Measurements from ENCODE around the gene CCND1.

CCND1 gene

GRCh38 chr11:69682221-69682620 is 41.3 kb downstream of the CCND1 start:
- ATAC-seq (ENCODE audit: low read depth) (no peak), DNase-seq (ENCODE audit: low spot score) (no peak)
- TF ChIP-seq CTCF (IDR thresholded peaks at IDR 0.05; ENCODE audit: poor library complexity, severe bottlenecking): no peak

GRCh38 chr11:69682681-69683326 is 41.8 kb downstream of the CCND1 start:
- Histone ChIP-seq H3K27me3 (ENCODE audit: insufficient read depth, poor library complexity, severe bottlenecking) (no peaks in the 10 kb centered on the region), H3K36me3 (ENCODE audit: low read depth) (no peaks in the 10 kb centered on the region), H3K4me3 (ENCODE audit: severe bottlenecking) (no peak overlapping the region), H3K4me1 (ENCODE audit: insufficient read depth, poor library complexity, severe bottlenecking) (no peaks in the 10 kb centered on the region), H3K27ac (ENCODE audit: poor library complexity, severe bottlenecking) (no peak overlapping the region), H3K9me3 (ENCODE audit: severe bottlenecking) (no peaks in the 10 kb centered on the region)
- TF ChIP-seq CTCF (IDR thresholded peaks at IDR 0.05; ENCODE audit: poor library complexity, severe bottlenecking): no peak
- ATAC-seq (ENCODE audit: low read depth) (no peak), DNase-seq (ENCODE audit: low spot score) (no peak)

More at GRCh38 chr11:69682221-69682620, 41.3 kb downstream of the CCND1 start:
- no peaks in the 10 kb centered on the region for H3K27me3 ChIP-seq (ENCODE audit: insufficient read depth, poor library complexity, severe bottlenecking)
- H3K4me3 ChIP-seq (ENCODE audit: severe bottlenecking): no peak overlapping the region
- no peaks in the 10 kb centered on the region for H3K4me1 ChIP-seq (ENCODE audit: insufficient read depth, poor library complexity, severe bottlenecking)
- H3K9me3 ChIP-seq (ENCODE audit: severe bottlenecking): no peaks in the 10 kb centered on the region
- no peak overlapping the region for H3K27ac ChIP-seq (ENCODE audit: poor library complexity, severe bottlenecking)
- H3K36me3 ChIP-seq (ENCODE audit: low read depth): no peaks in the 10 kb centered on the region

GRCh38 chr11:69683764-69684333 is 42.9 kb downstream of the CCND1 start:
- ATAC-seq (ENCODE audit: low read depth) (peak; percentile 65), DNase-seq (ENCODE audit: low spot score) (no peak)
- peak; percentile 81 for TF ChIP-seq CTCF (IDR thresholded peaks at IDR 0.05; ENCODE audit: poor library complexity, severe bottlenecking)
- Histone ChIP-seq H3K27ac (ENCODE audit: poor library complexity, severe bottlenecking) (no peak overlapping the region), H3K4me1 (ENCODE audit: insufficient read depth, poor library complexity, severe bottlenecking) (peaks cover 7% of the 10 kb centered on the region), H3K9me3 (ENCODE audit: severe bottlenecking) (no peaks in the 10 kb centered on the region), H3K27me3 (ENCODE audit: insufficient read depth, poor library complexity, severe bottlenecking) (no peaks in the 10 kb centered on the region), H3K36me3 (ENCODE audit: low read depth) (no peaks in the 10 kb centered on the region), H3K4me3 (ENCODE audit: severe bottlenecking) (no peak overlapping the region)

GRCh38 chr11:69684651-69685050 is 43.7 kb downstream of the CCND1 start:
- Histone ChIP-seq H3K27me3 (ENCODE audit: insufficient read depth, poor library complexity, severe bottlenecking) (no peaks in the 10 kb centered on the region), H3K27ac (ENCODE audit: poor library complexity, severe bottlenecking) (no peak overlapping the region), H3K4me1 (ENCODE audit: insufficient read depth, poor library complexity, severe bottlenecking) (peaks cover 7% of the 10 kb centered on the region), H3K36me3 (ENCODE audit: low read depth) (no peaks in the 10 kb centered on the region), H3K4me3 (ENCODE audit: severe bottlenecking) (no peak overlapping the region), H3K9me3 (ENCODE audit: severe bottlenecking) (no peaks in the 10 kb centered on the region)
- DNase-seq (ENCODE audit: low spot score): no peak
- no peak for TF ChIP-seq CTCF (IDR thresholded peaks at IDR 0.05; ENCODE audit: poor library complexity, severe bottlenecking)
- ATAC-seq (ENCODE audit: low read depth): no peak

- no peak overlapping the region for H3K4me3 ChIP-seq (ENCODE audit: severe bottlenecking)
- DNase-seq (ENCODE audit: low spot score): no peak
- no peaks in the 10 kb centered on the region for H3K36me3 ChIP-seq (ENCODE audit: low read depth)
- peaks cover 7% of the 10 kb centered on the region for H3K4me1 ChIP-seq (ENCODE audit: insufficient read depth, poor library complexity, severe bottlenecking)
- H3K9me3 ChIP-seq (ENCODE audit: severe bottlenecking): no peaks in the 10 kb centered on the region
- TF ChIP-seq CTCF (IDR thresholded peaks at IDR 0.05; ENCODE audit: poor library complexity, severe bottlenecking): no peak
- no peak for ATAC-seq (ENCODE audit: low read depth)
- no peaks in the 10 kb centered on the region for H3K27me3 ChIP-seq (ENCODE audit: insufficient read depth, poor library complexity, severe bottlenecking)
- no peak overlapping the region for H3K27ac ChIP-seq (ENCODE audit: poor library complexity, severe bottlenecking)
Observed at GRCh38 chr11:69685348-69685747, 44.4 kb downstream of the CCND1 start.
